Dedifferentiated amniotic fluid mesenchymal stem cell (primary cell): Measurements from ENCODE around the gene FOXA2.

Experiments used
- DNase-seq: peaks from one replicate; pipeline ENCODE4 v3.0.0-alpha.2; 2016; ENCODE audit errors: extremely low spot score

FOXA2 gene

DNA sequence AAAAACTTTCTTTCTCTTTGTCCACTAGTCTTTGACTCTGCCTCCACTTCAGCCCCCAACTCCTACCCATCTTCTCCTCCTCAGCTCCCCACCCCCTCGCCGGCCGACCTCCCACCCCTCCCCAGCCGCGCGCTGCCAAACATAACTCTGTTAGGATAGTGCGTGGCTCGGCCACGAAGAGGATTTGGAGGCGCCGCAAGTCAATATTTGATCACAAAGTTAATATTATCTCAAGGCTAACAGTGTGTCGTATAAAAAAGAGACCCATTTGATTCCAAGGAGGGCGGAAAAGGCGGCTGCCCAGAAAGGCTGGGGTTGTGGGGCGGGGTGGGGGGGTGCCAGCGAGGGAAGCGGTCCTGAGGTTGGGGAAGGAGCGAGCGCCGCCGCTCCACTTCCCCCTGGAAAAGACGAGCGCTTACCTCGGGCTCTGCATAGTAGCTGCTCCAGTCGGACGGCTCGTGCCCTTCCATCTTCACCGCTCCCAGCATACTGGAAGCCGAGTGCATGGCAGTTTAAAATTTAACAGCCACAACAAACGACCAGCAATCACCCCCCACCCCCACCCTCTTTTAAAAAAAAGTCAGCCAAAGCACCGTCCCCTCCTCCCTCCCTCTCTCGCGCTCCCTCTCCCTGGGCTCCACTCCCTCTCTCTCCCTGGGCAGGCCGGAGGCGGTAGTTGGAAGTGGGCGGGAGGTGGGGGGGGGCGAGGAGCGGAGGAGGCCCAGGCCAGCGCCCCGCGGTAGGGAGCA lies 425 bp downstream of the FOXA2 start:
- no peak for DNase-seq

DNA sequence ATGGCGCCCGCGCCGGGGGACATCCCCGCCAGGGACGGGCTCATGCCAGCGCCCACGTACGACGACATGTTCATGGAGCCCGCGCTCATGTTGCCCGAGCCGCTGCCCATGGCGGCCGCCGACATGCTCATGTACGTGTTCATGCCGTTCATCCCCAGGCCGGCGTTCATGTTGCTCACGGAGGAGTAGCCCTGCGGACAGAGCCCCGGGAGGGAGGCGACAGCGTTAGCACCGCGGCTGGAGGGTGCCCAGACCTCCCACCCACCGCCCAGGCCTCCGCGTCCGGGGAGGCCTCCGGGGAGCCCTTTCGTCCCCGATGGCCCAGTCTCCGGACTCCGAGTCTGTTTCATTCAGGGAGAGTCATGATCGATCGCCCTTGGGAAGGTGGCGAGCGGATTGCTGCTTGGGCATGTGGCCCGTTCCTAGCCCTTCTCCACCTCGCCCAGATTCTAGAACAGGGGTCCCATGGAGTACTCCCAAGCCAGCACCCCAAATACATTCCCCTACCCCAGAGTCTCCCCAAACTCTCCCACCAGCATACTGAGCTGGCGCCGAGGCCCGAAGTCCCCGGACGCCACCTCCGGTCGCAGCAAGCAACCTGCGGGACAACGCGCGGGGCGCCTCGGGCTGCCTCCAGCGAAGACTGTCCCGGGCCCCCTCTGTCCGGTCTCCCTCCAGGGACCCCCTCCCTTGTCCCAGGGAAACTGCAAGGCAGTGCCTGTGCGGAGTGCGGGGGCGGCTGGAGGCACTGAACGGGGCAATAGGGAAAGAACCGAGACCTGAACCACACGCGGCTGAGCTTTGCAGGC lies 1.2 kb downstream of the FOXA2 start:
- no peak for DNase-seq

DNA sequence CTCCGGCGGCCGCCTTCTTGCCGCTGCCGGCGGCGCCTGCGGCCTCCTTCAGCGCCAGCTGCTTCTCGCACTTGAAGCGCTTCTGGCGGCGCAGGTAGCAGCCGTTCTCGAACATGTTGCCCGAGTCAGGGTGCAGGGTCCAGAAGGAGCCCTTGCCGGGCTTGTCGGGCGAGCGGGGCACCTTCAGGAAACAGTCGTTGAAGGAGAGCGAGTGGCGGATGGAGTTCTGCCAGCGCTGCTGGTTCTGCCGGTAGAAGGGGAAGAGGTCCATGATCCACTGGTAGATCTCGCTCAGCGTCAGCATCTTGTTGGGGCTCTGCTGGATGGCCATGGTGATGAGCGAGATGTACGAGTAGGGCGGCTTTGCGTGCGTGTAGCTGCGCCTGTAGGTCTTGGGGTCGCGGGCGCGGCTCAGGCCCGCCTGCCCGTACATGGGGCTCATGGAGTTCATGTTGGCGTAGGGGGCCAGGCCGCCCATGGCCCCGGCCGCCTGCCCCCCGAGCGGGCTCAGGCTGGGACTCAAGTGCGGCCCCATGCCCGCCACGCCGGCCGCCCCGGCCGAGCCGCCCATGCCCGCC lies 1.9 kb downstream of the FOXA2 start:
- no peak for DNase-seq

DNA sequence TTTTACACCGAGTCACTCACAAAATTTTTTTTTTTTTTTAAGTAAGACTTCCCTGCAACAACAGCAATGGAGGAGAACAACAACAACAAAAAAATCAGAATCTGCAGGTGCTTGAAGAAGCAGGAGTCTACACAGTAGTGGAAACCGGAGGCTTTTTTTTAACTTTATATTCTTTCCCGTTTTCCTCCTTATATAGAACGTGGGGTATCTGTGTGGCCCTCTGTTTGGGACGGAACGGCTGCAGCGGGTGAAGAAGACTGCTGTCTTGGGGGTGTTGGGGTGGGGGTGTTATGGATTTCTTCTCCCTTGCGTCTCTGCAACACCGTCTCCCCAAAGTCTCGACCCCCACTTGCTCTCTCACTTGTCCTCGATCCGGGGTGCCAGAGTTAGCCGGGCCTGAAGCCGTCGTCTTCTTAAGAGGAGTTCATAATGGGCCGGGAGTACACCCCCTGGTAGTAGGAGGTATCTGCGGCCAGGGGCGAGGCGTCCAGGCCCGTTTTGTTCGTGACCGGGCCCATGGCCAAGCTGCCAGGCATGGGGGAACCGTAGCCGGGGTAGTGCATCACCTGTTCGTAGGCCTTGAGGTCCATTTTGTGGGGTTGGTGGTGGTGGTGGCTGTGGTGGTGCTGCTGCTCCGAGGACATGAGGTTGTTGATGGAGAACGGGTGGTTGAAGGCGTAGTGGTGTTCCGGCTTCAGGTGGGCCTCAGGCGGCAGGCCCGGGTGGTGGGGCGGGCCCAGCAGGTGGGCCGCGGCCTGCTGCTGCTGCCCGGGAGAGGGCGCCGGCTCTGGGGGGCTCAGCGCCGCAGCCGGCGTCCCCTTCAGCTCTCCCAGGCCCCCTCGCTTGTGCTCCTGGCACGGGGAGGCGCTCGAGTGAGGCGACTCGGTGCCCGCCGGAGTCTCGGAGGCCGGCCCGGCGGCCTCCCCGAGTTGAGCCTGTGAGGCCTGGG lies 2.7 kb downstream of the FOXA2 start:
- DNase-seq = no peak

DNA sequence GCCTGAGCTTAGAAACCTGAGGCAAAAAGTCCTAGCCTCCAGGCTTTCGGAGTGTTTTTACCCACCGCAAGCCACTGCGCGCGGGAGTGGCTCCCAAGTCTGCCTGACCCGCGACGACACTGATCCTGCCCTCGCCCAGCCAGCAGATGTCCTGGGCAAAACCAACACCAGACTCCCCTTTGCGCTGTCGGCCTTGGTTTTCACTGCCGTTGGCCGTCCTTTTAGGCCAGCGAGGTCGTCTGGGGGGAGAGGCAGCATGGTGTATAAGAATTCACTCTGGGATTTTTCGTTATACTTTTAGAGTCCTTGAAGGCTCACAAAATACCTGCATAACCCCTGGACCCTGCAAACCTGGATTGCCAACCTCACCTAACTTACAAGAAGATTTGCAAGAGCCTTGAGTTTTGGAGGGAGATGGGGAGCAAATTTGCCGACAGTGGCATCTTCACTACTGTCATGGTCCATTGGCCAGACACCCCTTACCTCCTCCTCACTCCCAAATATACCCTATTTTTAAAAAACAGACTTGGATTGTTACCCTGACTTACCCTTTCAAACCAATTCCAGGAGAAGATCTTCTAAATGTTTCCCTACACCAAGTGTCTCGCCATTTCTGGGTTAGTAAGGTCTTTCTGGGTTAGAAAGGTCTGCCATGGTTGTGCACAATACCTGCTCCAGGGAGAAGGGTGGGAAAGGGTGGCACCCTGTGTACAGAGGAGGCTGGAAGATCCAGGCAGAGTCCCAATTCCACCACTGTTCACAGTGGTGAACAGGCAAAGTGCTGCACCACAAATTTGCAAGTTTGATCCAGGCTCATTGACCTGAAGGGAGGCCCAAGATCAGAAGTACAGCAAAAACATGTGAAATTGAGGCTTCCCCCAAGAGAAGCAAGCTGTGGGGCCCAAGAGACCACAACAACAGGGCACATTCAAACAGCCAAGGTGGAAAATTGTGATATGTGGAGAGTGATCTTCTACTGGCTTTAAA lies 4.4 kb downstream of the FOXA2 start:
- no peak for DNase-seq

DNA sequence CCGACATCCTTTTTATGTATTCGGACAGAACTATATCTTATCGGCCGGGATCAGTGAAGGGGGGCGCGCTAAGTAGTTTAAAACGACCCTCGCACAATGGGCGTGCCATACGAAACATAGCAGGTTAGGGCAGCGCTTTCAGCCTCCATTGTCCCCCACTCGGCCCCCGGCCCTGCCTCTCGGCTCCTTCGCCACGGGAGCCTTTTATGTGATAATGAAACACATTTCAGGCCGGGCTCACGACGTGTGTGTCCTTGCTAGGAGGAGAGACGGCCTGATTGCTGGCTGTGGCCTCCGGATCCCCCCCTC lies 5.3 kb downstream of the FOXA2 start:
- DNase-seq = no peak

DNA sequence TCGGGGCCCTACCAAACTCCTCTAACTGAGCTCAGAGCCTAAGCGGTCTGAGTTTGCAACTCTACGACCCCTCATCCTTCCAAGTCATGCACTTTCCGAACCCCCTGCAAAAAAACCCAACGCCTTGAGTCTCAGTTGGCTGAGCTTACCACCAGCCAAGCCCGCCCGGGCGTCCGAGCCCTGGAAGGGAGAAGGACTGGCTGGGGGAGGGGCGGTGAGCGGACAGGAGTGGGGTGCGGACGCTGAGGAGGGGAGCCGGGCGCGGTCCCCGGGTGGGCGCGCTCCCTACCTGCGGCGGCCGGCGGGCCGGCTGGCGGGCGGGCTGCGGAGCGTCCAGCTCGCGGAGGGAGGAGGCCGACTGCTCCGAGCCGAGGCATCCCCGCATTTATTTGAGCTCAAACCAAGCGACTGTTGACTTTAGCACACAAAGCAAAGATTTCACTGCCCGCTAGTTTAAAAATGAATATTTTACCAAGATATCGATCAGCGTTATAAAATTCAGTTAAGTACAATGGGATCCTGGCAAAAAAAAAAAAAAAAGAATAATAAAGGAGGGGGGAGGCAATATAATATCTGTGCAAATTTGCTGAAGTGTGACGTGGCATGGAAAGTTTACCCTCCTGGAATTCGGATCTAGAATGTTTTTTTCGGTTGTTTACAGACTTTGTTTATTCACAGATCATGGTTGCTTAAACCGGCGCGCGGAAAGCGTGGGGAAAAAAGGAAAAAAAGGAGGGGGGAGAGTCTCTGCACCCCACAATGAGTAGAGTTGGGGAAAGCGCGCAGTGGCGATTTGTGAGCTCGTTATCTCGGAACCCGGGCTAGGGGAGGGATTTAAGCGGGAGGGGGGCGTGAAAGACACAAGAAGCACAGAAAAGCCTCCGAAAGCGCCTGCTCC lies 5.9 kb downstream of the FOXA2 start:
- DNase-seq = no peak

DNA sequence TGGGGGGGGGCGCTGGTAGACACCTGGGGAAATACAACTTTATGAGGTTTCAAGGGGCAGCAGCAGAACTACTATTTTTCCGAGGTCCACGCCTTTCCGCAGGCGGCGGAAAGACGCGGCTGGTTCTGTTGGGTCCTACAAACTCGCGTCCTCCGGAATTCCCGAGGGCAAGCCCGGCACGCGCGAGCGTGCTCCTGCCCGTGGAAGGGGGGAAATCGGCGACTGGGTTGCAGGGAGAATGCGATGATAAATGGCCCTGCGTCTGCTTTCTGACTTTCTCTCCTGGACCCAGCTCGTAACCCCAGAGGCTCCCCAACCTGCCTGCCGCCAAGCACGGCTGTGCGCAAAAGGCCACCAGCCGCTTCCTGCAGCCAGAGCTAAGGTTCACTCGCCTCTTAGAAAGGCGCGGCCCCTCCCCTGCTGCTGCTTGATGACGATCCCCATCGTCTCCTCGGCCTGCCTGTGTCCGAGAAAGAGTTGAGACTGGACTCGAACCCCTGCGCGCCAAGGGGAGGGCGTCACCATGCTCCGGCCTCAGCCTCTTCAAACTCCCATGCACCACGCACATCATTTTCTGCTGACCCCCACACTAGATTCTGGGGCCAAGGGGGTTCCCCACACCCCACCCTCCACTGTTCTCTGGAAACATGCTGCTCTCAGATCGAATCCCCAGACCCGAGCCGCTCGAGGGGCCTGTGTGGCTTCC lies 6.7 kb downstream of the FOXA2 start:
- no peak for DNase-seq

DNA sequence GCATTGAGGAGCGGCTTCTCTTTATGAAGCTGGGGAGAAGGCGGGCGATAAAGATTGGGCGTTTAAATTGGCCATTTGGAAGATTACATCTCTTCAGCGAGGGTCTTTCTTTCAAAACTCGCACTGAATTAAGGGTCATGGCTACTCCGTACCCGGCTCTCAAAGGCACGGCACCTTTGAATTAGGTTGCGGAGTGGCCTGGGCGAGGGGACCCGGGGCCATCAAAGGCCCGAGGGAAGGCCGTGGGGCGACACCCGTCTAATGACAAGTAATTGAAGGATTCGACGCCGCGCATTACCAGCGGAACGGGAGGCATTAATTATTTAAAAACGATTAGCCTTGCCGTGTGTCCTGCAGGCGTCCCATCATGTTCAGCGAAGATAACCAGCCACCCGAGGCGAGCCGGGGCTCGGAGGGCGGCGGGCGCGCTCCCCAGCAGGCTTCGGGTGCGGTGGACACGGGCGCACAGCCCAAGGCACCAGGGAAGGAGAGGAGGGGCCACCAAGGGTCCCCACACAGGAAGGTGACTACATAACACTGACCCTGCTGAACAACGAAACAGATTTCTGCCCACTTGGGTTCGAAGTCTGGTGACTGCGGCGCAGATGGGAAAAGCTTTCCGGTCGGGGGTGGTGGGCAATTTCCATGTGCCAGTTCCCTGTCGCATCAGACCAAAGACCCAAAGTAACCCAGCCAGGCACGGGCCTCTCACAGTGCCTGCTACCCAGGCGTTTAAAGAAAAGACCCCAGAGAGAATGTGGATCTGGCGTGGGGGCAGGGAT lies 7.4 kb downstream of the FOXA2 start:
- no peak for DNase-seq

DNA sequence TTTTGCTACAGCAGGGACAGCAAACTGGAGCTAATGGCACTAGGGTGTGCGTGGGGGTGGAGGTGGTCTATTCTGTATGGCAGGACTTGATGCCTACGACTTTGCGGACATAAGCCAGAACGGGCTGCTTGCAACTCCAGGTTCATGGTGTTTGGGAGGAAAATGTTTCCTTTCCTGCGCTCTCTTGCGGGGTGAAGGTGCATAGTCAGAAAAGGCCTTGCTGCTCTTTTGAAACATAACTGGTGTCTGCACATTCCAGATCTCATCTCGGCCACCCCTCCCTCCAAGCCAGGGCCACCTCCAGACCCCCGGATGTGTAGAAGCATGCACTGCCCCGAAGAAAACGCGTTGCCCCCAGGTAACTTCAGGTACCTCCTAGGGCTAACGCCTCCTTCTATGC lies 8.1 kb downstream of the FOXA2 start:
- DNase-seq = no peak

DNA sequence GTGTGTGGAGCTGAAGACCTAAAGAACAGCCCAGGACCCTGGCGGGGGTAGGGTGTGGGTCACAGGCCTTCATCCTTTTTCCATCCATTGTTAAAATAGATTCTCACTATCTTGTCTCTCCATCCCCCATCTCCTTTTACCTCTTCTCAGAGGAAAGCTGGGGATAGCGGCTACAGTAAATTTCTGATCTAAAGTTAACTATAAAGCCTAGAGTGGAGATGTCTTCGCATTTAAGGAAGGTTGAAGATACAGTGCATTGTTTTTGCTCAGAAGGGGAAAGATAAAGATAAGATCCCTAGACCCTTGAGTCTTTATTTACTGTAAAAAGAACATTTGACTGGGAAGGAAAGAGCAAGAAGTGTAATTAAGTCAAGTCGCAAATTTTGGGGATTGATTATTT lies 8.6 kb downstream of the FOXA2 start:
- no peak for DNase-seq

DNA sequence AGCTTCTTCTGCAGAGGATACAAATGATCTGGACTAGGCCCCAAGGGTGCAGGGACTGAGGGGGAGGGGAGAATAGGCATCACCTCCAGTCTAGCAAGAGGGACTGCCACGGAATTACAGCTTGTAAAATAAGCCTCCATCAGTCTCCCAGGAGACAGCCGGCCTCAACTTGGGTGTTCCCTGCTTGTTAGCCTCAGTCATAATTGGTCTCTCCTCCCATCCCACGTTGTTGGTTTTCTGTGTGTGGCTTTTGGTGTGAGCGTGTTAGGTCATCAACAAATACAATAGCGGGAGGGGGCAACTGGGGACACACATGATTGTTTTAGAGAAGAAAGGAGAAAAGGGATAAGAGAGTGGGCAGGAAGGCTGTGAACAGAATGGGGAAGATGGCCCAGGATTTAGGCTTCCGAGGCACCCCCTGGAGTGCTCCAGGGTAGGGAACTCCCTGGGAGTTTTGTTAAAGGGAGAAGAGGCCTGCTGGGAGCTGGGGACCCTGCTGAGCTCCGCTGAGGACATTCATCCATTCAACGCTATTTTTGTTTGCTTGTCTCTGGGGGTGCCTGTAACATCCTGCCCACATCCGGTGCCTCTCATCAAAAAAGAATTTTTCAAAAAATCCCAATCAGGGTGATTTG lies 9.2 kb downstream of the FOXA2 start:
- DNase-seq = no peak

DNA sequence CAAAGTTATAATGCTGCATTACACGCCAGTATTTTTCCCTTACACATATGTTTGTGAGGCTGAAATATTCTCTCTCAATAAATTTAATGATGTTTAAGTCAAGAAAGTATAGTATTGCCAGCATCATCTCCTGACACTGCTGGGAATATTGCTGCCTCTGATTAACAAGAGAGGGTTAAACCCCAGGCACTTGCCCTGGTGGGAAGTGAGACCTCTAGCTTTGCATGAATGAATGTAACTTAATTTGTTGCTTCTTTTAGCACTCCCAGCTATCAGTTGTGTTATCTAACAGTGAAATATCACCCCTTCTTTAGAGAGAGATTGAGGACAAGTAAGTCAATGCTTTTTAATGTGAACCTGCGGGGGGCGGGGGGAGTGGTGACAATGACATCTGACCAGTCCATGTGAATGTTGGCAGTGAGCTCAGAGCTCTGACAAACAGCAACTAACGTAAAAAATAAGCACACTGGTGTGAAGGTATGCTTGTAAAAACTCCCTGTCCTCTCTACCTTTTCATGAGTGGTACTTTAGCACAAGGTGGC lies 9.8 kb downstream of the FOXA2 start:
- no peak for DNase-seq

DNA sequence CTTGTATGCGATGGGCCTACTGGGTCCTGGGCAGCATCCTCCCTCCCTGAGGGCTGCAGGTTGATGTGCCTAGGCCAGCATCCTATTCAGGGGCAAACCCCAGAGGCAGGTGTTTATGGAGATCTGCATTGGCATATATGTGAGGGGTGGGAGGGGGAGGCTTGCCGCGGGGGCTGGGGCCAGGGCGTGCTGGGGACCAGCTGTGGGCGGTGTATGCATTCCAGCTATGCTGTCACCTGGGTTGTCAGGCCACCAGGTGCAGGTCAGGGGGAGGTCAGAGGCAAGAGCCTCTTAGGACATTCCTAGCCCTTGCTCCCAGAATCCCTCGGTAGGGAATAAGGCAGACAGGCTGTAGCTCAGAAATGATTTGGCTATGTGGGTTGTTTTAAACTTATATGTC lies 11.9 kb downstream of the FOXA2 start:
- DNase-seq = no peak

DNA sequence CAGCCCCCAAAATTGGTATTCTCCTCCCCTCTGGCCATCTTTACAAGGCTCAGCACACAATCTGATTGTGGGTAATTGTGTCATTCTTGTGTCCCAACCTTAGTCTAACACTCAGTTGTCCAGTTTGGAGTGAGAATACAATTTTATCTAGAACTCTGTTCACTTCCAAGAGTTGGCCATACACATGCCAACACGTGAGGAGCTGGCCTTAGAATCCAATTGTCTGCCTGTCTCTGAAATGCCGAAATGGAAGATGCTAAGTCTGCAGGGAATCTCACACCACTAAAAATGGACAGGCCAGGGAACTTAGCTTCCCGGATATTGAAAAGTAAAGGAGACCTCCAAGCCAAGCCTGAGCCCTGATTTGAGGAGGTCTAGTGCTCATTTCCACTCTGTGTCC lies 12.3 kb downstream of the FOXA2 start:
- no peak for DNase-seq

DNA sequence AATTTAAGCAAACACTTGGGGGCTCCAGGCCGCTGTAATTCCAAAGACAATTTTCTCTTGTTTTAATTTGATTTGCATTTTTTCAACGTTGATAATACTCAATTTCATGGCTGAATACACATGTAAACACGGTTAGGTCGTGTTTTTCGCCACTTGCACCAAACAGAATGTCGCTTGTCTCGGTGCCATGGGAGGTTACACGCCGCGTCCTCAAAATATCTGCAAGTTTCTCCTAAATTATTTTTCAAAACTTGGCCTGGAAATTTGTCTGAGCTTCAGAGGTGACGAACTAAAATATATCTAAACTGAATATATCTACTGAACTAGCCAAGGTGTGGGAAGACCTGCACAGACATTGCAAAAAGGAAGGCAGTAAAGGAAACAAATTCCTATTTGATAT lies 15.0 kb downstream of the FOXA2 start:
- DNase-seq = no peak

DNA sequence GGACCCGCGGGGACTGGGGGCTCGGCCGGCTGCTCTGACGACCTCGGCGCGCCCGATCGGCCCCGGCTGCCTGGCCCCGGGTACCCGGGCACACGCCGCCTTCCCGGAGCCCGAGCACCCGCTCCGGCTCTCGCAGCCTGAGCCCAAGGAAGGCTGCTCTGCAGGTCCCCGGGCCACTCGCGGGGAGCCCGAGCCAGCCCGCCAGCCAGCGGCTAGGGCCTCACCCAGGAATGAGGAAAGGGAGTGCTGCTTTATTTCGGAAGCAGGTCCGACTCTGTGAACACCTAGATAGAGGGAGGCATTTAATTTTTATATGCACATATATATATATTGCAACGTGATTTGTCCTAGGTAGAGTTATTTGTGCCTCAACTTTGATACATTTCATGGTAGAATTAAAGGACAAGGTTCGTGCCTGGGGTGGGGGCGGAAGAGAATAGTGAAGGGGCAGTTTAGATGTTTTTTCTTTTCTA lies 15.5 kb downstream of the FOXA2 start:
- DNase-seq = no peak
